Choroid plexus epithelial cell (primary cell): ENCODE measurements around the gene RAPGEFL1.

Experiments used
- DNase-seq: peaks from one replicate; pipeline ENCODE4 v3.0.0-alpha.2; 2010; ENCODE audit warnings: low read depth
- H3K4me3 ChIP-seq: 2 replicates; pipeline ENCODE4 v1.5.1; 2011; ENCODE audit warnings: low read depth, mild to moderate bottlenecking, control low read depth, low read length, moderate library complexity
- TF ChIP-seq, protein P1 (sequence below): conservative IDR thresholded peaks from 2 replicates; pipeline ENCODE4 v1.5.1; 2011; ENCODE audit warnings: low read depth, mild to moderate bottlenecking, control low read depth, inconsistent platforms, low read length, moderate library complexity

Gene RAPGEFL1

DNA sequence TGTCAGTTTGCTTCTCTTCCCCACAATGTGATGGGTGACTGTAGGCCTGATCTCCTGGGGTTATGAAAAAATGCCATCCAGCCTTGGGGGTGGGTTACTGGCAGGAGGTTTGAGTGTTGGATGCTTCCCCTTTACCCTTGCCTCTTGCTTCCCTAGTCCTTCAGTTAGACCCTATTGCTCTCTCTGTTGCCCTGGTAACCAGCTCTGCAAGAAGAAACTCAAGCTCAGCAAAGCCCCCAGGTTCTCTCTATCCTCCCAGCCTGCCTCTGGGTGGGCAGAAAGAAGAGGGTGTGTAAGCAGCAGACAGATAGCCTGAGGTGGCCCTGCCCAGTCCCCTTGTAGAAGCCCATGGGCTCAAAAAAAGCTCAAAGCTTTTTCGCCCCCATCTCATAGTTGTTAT, 2.8 kb upstream of the RAPGEFL1 start:
- DNase-seq, result no peak
- TF ChIP-seq, protein P1, sequence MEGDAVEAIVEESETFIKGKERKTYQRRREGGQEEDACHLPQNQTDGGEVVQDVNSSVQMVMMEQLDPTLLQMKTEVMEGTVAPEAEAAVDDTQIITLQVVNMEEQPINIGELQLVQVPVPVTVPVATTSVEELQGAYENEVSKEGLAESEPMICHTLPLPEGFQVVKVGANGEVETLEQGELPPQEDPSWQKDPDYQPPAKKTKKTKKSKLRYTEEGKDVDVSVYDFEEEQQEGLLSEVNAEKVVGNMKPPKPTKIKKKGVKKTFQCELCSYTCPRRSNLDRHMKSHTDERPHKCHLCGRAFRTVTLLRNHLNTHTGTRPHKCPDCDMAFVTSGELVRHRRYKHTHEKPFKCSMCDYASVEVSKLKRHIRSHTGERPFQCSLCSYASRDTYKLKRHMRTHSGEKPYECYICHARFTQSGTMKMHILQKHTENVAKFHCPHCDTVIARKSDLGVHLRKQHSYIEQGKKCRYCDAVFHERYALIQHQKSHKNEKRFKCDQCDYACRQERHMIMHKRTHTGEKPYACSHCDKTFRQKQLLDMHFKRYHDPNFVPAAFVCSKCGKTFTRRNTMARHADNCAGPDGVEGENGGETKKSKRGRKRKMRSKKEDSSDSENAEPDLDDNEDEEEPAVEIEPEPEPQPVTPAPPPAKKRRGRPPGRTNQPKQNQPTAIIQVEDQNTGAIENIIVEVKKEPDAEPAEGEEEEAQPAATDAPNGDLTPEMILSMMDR, result no peak
- H3K4me3 ChIP-seq, result no peak overlapping the region

DNA sequence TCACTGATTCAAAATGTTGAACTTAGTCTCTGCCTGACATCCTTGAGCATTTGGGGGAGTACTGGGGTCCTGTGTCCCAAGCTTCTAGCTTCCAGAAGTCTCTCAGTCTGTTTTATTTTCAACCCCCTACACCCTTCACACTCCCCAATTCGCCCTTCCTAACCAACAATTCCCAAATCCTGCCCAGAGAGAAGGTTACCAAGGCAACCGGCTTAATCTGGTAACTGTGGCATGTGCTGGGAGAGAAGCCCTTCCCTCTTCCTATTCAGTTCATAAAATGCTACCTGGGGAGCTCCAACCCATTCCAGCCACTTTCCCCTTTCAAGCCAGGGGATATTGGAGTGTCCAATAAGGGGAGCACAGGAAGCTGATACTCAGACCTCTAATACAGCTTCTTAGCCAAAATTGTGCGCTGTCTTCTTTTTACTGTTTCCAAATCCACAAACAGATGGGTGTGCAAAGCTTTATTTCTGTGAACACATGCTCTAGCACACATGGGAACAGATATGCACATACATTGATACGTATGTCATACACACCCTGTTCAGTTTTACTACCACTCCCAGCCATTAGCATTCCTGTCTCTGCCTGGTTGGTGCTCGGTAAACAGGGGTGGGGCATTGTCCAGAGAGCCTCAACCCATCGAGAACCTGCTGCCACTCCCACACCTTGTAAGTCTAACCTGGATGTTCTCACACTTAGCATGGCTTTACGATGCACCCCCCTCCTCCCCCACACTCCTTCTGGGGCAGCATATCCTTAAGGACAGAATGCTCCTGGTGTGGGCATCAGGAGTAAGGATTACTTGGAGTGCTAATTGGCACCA, 1.1 kb upstream of the RAPGEFL1 start:
- no peak overlapping the region for H3K4me3 ChIP-seq
- TF ChIP-seq, protein P1, result no peak
- DNase-seq, result no peak

- TF ChIP-seq, protein P1, result no peak
- H3K4me3 ChIP-seq, result peak overlapping the region; percentile 17
- no peak for DNase-seq
These were observed 538 bp upstream of the RAPGEFL1 start for GRCh38 chr17:40176754-40177110.

- peak overlapping the region; percentile 64 for H3K4me3 ChIP-seq
- TF ChIP-seq, protein P1, result peak; percentile 1
- DNase-seq, result no peak
These were observed 841 bp downstream of the RAPGEFL1 start for GRCh38 chr17:40178021-40178601.

DNA sequence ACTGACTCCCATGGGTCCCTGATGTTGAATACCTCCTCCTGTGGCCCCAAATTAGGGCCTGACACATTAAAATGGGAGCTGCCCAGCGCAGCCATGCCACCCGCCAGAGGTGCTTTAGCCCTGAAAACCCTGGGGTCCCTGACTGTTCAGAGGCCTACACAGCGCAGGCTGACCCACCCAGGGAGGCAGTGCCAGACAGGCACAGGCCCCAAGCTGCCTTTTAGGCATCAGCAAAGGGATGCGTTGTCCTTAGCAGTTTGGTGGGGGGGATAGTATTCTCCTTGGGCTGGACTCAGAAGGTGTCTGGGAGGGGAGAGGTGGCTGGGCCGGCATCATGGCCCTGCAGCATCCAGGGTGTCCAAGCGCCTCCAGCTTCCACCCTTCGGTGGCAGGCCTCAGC, 1.4 kb downstream of the RAPGEFL1 start:
- no peak for DNase-seq
- peak overlapping the region; percentile 64 for H3K4me3 ChIP-seq
- TF ChIP-seq, protein P1, result no peak

DNA sequence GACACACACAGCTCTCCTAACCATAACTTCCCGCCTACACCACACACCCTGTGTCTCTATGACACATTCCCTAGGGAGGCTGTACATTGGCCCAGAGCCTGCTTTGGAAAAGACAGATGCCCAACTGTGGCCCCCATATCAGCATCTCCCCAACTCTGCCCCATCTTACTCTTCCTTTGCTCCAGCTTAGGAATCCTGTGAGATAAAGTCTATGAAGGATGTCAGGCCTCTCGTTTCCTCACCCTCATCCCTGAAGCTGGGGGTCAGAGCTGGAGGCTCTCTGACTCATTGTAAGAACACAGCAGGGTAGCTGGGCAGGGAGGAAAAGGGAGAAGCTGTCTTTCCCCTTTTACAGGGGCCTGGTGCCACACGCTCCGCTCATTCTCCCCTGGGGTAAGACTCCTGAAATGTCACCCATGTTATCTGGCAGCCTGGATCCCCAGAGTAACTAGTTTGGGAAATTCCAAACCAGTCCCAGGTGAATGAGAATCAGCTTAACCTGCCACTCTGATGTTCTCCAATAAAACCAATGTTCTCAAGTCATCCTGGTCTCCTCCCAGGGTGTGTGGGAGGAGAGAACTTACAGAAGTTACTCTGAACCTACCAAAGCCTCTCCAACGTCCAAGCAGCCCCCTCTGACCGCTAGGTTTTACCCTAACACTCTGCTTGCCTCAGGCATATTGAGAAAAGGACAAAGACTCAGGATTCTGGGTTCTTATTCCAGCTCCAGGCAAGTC, 2.8 kb downstream of the RAPGEFL1 start:
- H3K4me3 ChIP-seq, result no peak overlapping the region
- TF ChIP-seq, protein P1, result no peak
- peak; percentile 82 for DNase-seq
